Gastrocnemius medialis (tissue), 4 donors: Measurements from ENCODE around the gene MCF2L2.

Source experiments
- POLR2A ChIP-seq, 2 donors: fragments of 450-650 bp; IDR thresholded peaks; one replicate each; pipeline ENCODE4 v1.6.1; 2017; ENCODE audit warnings: antibody characterized with exemption in 2 of 2, mild to moderate bottlenecking in 2 of 2, moderate library complexity in 2 of 2
- TF ChIP-seq, protein P1 (sequence below), 5 experiments: fragments of 450-650 bp in 3 of 5; fragments of 200-600 bp in 2 of 5; sonication (generic) in 2 of 5; IDR thresholded peaks in 4 of 5; conservative IDR thresholded peaks in 1 of 5; 1 replicate in 4 of 5; 2 replicates in 1 of 5; pipeline ENCODE4 v1.5.1; 2016 to 2019; ENCODE audit warnings: antibody characterized with exemption in 5 of 5, mild to moderate bottlenecking in 3 of 5, moderate library complexity in 3 of 5

DNA sequence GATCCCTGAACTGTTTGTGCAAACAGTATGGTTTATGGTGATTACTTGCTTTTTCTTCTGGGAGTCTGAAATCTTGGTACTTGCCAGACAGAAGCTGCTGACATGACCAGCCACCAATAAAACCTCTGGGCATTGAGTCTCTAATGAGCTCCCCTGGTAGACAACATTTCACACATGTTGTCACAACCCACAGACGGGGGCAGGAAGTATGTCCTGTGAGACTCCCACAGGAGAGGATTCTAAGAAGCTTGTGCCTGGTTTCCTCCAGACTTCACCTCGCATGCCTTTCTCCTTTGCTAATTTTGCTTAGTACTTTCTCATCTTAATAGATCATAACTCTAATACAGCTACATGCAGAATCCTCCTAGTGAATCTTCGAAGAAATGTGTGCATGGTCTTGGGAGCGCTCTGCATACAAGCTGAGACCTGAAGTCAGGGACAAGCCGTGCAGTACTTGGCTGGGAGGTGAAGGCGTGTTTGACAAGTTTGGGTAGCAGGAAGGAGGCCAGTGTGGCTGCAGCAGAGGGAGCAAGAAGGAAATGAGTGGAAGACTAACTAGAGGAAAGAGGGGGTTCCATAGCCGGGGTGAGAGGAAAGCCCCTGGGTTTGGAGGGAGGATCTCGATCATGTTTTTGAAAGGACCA lies 126.4 kb downstream of the MCF2L2 start:
- TF ChIP-seq, protein P1, sequence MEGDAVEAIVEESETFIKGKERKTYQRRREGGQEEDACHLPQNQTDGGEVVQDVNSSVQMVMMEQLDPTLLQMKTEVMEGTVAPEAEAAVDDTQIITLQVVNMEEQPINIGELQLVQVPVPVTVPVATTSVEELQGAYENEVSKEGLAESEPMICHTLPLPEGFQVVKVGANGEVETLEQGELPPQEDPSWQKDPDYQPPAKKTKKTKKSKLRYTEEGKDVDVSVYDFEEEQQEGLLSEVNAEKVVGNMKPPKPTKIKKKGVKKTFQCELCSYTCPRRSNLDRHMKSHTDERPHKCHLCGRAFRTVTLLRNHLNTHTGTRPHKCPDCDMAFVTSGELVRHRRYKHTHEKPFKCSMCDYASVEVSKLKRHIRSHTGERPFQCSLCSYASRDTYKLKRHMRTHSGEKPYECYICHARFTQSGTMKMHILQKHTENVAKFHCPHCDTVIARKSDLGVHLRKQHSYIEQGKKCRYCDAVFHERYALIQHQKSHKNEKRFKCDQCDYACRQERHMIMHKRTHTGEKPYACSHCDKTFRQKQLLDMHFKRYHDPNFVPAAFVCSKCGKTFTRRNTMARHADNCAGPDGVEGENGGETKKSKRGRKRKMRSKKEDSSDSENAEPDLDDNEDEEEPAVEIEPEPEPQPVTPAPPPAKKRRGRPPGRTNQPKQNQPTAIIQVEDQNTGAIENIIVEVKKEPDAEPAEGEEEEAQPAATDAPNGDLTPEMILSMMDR (IDR thresholded peaks at IDR 0.05 in 4 of 5, conservative IDR thresholded peaks at IDR 0.05 in 1 of 5) = no peak
- TF ChIP-seq POLR2A (IDR thresholded peaks at IDR 0.05) = no peak
